CD4-positive, alpha-beta T cell treated with Interleukin-15 for 1 hour (primary cell): ENCODE results near the gene NPIPA5.
"Not testable (repeated sequence)": the region's sequence is repeated elsewhere in the genome, so short reads cannot be mapped to it uniquely, and the experiment has no call there.

Experiments
- DNase-seq: peaks from one replicate; pipeline ENCODE4 v3.0.0-alpha.2; 2020

The NPIPA5 gene

GRCh38 chr16:15378194-15378593 lies at the start of gene NPIPA5:
TSS of gene NPIPA5 (minus strand) at chr16:15378294. CDS start at chr16:15378294, 0 bp downstream.
- not testable (repeated sequence) for DNase-seq

DNA sequence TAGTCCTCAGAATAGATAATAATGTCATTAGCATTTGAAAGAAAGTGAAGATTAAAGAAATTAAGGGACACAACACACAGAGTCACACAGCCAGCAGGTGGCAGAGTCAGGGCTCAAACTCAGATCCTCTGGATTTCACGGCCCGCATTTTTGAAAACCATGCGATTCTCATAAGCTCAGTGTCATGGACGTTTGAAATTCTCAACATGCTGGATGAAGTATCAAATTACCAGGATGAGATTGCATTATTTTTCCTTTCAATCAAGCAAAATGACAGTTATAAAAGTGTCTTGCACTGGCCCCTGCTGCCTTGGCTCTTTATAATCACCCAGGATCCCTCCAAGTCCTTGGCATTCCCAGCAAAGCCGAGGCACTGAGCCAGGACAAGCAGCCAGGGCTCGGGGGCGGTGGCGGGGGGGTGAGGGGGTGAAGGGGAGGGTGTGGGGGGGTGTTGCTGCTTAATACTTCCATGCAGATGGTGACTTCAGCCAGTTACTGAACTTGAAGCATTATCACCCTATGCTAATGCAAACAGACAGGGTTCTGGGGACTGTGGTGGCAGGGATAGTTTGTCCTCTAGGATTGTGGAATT lies 49.6 kb upstream of the NPIPA5 start:
- DNase-seq, result peak; percentile 55

GRCh38 chr16:15426796-15427195 lies 48.7 kb upstream of the NPIPA5 start:
- DNase-seq, result no peak

DNA sequence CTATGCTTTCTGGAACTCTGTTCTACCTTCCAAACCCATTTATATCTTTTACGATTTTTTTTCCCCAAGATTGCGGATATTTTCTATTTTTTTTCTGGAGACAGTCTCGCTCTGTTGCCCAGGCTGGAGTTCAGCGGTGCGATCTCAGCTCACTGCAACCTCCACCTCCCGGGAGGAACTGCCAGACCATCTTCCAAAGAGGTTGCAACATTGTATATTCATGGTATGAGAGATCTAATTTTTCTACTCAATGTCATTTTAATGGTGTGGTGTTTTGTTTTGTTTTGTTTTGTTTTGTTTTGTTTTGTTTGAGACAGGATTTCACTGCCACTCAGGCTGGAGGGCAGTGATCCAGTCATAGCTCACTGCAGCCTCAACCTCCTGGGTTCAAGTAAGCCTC lies 47.8 kb upstream of the NPIPA5 start:
- DNase-seq, result no peak

DNA sequence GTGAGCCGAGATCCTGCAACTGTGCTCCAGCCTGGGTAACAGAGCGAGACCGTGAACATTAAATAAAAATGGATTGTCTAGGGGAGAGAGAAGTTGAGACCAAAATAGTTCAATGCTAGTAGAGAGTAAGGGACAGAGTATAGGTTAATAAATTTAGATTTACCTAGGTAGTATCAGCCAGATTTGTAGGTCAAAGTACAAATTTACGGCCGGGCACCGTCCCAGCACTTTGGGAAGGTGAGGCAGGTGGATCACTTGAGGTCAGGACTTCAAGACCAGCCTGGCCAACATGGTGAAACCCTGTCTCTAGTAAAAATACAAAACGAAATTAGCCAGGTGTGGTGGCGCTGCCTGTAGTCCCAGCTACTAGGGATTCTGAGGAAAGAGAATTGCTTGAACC lies 44.1 kb upstream of the NPIPA5 start:
- DNase-seq, result no peak

DNA sequence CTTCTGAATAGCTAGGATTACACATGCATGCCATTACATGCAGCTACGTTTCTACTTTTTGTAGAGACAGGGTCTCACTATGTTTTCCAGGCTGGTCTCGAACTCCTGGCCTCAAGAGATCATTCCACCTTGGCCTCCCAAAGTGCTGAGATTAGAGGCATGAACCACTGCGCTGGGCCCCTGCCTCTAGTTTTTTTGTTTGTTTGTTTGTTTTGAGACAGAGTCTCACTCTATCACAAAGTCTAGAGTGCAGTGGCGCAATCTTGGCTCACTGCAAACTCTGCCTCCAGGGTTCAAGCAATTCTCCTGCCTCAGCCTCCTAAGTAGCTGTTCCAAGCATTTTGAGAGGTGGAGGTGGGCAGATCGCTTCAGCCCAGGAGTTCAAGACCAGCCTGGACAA lies 43.6 kb upstream of the NPIPA5 start:
- DNase-seq, result not testable (repeated sequence)

GRCh38 chr16:15418206-15418605 lies 40.1 kb upstream of the NPIPA5 start:
- DNase-seq, result no peak

DNA sequence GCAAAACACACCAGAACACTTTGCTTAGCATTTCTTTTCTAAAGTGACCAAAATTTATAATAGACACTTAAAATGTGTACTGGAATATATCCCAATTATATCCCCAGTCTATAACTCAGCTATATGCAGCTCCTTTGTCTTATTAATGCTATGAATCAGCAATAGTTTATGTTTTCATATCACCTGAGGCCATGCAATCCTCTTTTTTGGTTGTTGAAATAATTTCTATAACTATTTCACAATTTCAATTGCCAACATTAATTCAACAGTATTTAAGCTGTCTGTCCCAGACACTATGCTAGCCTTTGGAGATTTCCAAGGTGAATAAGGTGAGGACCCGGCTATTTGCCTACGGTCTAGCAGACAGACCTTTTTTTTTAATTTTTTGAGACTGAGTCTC lies 39.1 kb upstream of the NPIPA5 start:
- no peak for DNase-seq

GRCh38 chr16:15415511-15415985 lies 37.5 kb upstream of the NPIPA5 start:
- DNase-seq, result no peak

- not testable (repeated sequence) for DNase-seq
Measured at GRCh38 chr16:15409476-15409875, 31.4 kb upstream of the NPIPA5 start.

GRCh38 chr16:15407756-15408155 lies 29.7 kb upstream of the NPIPA5 start:
- DNase-seq, result not testable (repeated sequence)

DNA sequence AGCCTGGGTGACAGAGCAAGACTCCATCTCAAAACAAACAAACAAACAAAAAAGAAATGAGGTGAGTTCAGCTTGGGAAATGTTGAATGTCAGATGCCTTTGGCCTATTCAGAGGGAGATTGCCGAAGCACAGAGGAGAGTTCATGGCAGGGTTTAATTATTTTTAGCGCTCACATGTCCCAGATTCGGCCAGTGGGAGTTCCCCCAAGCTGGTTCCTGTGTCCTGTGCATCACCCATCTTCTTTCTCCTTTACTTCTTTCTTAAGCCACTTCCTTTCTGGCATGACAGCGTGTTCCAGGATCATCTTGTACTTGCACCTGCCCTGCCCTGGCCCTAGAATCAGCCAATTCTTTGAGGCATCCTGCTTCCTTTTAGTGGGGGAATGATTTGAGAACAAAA lies 26.7 kb upstream of the NPIPA5 start:
- peak; percentile 40 for DNase-seq

DNA sequence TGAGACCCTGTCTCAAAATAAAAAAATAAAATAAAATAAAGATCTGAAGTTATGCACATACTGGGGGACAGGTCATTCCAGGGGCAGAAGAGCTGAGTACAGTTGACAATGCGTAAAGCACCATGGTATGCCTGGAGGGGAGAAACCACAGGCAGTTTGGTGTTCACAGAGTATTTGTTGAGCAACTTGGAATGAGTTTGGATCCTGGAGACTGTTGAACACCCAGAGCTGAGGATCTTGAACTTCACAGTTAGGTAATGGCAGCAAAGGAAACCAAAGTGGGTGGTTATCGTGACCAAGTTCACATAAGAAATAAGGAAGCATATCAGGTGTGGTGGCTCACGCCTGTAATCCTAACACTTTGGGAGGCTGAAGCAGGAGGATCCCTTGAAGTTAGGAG lies 26.0 kb upstream of the NPIPA5 start:
- not testable (repeated sequence) for DNase-seq

DNA sequence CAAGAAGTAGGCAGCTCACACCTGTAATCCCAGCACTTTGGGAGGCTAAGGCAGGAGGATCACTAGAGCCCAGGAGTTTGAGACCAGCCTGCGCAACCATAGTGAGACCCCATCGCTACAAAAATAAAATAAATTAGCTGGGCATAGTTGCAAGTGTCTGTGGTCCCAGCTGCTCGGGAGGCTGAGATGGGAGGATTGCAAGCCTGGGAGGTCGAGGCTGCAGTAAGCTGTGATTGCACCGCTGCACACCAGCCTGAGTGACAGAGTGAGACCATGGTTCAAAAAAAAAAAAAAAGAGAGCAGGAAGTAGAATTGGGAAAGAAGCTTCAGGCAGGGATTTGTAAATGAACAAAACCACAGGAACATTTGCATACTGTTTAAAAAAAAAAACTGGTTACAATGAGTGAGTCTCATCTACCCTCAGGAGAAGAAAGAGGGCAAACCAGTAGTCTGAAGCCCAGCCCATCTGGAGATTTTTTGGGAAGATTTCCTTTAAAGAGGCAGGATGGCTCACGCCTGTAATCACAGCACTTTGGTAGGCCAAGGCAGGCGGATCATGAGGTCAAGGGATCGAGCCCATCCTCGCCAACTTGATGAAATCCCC lies 25.4 kb upstream of the NPIPA5 start:
- DNase-seq, result no peak

GRCh38 chr16:15401972-15402371 lies 23.9 kb upstream of the NPIPA5 start:
- no peak for DNase-seq

DNA sequence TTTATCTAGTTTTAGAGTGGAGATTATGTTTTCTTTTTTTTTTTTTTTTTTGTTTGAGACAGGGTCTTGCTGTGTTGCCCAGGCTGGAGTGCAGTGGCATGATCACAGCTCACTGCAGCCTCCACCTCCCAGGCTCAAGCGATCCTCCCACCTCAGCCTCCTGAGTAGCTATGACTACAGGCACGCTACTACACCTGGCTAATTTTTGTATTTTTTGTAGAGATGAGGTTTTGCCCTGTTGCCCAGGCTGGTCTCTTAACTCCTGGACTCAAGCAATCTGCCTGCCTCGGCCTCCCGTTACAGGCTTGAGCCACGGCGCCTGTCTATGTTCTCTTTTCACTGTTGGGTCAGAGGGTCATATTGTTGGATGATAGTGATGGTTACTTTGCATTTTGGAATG lies 22.2 kb upstream of the NPIPA5 start:
- DNase-seq, result not testable (repeated sequence)

DNA sequence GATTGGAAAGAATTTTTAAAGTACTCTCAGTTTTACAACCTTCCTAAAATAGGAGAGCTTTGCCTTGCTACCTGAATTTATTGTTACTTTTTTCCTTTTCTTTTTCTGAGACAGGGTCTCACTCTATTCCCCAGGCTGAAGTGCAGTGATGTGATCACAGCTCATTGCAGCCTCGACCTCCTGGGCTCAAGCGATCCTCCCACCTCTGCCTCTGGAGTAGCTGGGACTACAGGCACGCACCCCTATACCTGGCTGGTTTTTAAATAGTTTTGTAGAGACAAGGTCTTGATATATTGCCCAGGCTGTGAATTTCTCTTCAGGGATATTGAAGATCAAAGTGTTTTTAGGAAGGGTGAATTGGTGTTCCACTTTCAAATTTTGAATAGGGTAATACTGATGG lies 21.2 kb upstream of the NPIPA5 start:
- DNase-seq, result no peak

DNA sequence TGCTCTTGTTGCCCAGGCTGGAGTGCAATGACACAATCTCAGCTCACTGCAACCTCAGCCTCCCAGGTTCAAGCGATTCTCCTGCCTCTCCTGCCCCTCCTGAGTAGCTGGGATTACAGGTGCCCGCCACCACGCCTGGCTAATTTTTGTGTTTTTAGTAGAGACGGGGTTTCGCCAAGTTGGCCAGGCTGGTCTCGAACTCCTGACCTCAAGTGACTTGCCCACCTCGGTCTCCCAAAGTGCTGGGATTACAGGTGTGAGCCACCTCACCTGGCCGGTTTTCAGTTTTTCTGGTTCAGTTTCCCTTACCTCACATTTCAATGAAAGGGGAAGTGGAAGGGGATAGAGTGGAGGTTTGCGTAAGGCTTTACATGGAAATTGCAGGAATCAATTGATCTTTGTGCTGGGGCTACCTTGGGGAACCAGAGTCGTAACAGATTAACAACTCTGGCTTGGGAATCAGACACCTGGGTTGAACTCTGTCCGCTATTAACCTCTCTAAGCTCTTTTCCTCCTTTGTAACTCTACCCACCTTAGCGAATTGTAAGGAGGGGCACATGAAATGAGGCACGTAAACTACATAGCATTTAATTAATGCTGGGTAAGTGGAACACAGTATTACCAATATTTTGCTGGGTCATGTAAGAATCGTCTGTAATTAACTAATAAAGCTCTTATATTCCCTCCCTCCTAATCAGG lies 20.7 kb upstream of the NPIPA5 start:
- no peak for DNase-seq

- DNase-seq, result no peak
Measured at GRCh38 chr16:15396948-15397594, 19.0 kb upstream of the NPIPA5 start.

- DNase-seq, result not testable (repeated sequence)
Measured at GRCh38 chr16:15396509-15396829, 18.4 kb upstream of the NPIPA5 start.

- DNase-seq, result not testable (repeated sequence)
Measured at GRCh38 chr16:15395631-15396508, 17.8 kb upstream of the NPIPA5 start, which contains the start of gene MPV17L. TSS of gene MPV17L (plus strand) at chr16:15395754. CDS start at chr16:15395898, 144 bp downstream.

GRCh38 chr16:15393025-15393424 lies 14.9 kb upstream of the NPIPA5 start:
- not testable (repeated sequence) for DNase-seq

DNA sequence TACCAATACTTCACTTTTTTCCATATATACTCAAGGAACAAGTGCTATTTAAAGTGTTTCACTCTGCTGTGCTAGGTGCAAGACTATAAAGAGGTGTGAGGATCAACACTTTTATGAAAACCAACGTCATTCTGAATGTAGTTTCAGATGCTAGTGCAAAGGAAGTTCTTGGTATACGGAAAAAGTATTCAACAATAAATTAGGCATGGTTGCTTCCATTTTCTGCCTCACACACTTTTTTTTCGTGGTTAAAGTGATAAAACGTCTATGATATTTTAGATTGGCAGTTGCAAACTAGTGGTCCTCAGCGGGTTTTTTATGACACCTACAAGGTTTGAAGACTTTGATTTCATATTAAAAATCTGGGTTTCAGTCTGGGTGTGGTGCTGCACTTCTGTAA lies 11.8 kb upstream of the NPIPA5 start:
- not testable (repeated sequence) for DNase-seq
